ENCODE results near the gene FLYWCH1. TPM values are rescaled to one million over a fixed set of nuclear protein-coding genes. Genes with fewer than 3 reads are reported as not detected.

The FLYWCH1 gene
- total and polyA plus RNA-seq, 2 donors (not counting 1 experiment from before 2014, with no cell fraction given) = 78.3 to 120 TPM

GRCh38 chr16:2987833-2988232 is 76.1 kb downstream of the FLYWCH1 start:
- Histone ChIP-seq H3K9ac (ENCODE audit: low read length) (no peak overlapping the region), H3K36me3 (replicated peaks in 1 of 2; ENCODE audit: control extremely low read depth in 1 of 2, control insufficient read depth in 1 of 2, extremely low read depth in 1 of 2, insufficient read depth in 2 of 2, low read length in 1 of 2) (no peaks in the 10 kb centered on the region), H3K4me2 (replicated peaks; ENCODE audit: low read depth, low read length, poor library complexity, severe bottlenecking) (no peak overlapping the region), H3K4me1 (ENCODE audit: control insufficient read depth in 2 of 2, insufficient read depth in 2 of 2, low read length in 2 of 2) (peaks cover 4 to 13% of the 10 kb centered on the region in 2 donors), H3K79me2 (ENCODE audit: control insufficient read depth, insufficient read depth, low read length) (no peaks in the 10 kb centered on the region), H3K27ac (ENCODE audit: low read length in 2 of 2) (no peak overlapping the region), H2AFZ (ENCODE audit: insufficient read depth, low read depth, low read length, poor library complexity, severe bottlenecking) (no peak overlapping the region), H3K4me3 (ENCODE audit: control extremely low read depth in 1 of 5, extremely low read depth in 1 of 5, insufficient read depth in 1 of 5, low read depth in 2 of 5, low read length in 4 of 5) (no peak overlapping the region), H4K20me1 (ENCODE audit: control insufficient read depth, insufficient read depth, low read length, poor library complexity, severe bottlenecking) (no peaks in the 10 kb centered on the region), H3K27me3 (replicated peaks in 1 of 4; ENCODE audit: control extremely low read depth in 1 of 4, control insufficient read depth in 3 of 4, insufficient read depth in 4 of 4, low read length in 3 of 4) (peaks cover 0 to 4% (median 0%) of the 10 kb centered on the region in 4 experiments), H3K9me3 (ENCODE audit: control extremely low read depth in 1 of 3, control insufficient read depth in 2 of 3, insufficient read depth in 1 of 3, low read length in 2 of 3) (no peaks in the 10 kb centered on the region)
- Mint-ChIP-seq H3K27ac (no peak overlapping the region), H3K9me3 (ENCODE audit: insufficient read depth) (no peaks in the 10 kb centered on the region), H3K4me1 (peaks cover 6% of the 10 kb centered on the region), H3K27me3 (no peaks in the 10 kb centered on the region), H3K4me3 (no peak overlapping the region)
- intact Hi-C loops (cut with micrococcal nuclease) = no loop called here
- no peak for TF ChIP-seq EZH2 (IDR thresholded peaks at IDR 0.05; ENCODE audit: borderline replicate concordance, insufficient read depth, low read depth, low read length, poor library complexity, severe bottlenecking)
- no peak for TF ChIP-seq CTCF (IDR thresholded peaks at IDR 0.05)
- POLR2A ChIA-PET = no interaction called here
- WGBS (ENCODE audit: insufficient coverage) = 81% methylated on average over 8 of the region's 8 CpGs
- no peak for DNase-seq
- no peak for ATAC-seq (ENCODE audit: low read depth)
- CTCF ChIA-PET = no interaction called here

GRCh38 chr16:2988590-2989099 is 76.9 kb downstream of the FLYWCH1 start:
- Histone ChIP-seq H3K27ac (ENCODE audit: low read length in 2 of 2) (no peak overlapping the region), H2AFZ (ENCODE audit: insufficient read depth, low read depth, low read length, poor library complexity, severe bottlenecking) (no peak overlapping the region), H3K27me3 (replicated peaks in 1 of 4; ENCODE audit: control extremely low read depth in 1 of 4, control insufficient read depth in 3 of 4, insufficient read depth in 4 of 4, low read length in 3 of 4) (peaks cover 0 to 4% (median 0%) of the 10 kb centered on the region in 4 experiments), H3K9me3 (ENCODE audit: control extremely low read depth in 1 of 3, control insufficient read depth in 2 of 3, insufficient read depth in 1 of 3, low read length in 2 of 3) (no peaks in the 10 kb centered on the region), H3K36me3 (replicated peaks in 1 of 2; ENCODE audit: control extremely low read depth in 1 of 2, control insufficient read depth in 1 of 2, extremely low read depth in 1 of 2, insufficient read depth in 2 of 2, low read length in 1 of 2) (no peaks in the 10 kb centered on the region), H3K4me3 (ENCODE audit: control extremely low read depth in 1 of 5, extremely low read depth in 1 of 5, insufficient read depth in 1 of 5, low read depth in 2 of 5, low read length in 4 of 5) (no peak overlapping the region), H3K4me1 (ENCODE audit: control insufficient read depth in 2 of 2, insufficient read depth in 2 of 2, low read length in 2 of 2) (peaks cover 0 to 5% of the 10 kb centered on the region in 2 donors), H3K79me2 (ENCODE audit: control insufficient read depth, insufficient read depth, low read length) (no peaks in the 10 kb centered on the region), H4K20me1 (ENCODE audit: control insufficient read depth, insufficient read depth, low read length, poor library complexity, severe bottlenecking) (no peaks in the 10 kb centered on the region), H3K4me2 (replicated peaks; ENCODE audit: low read depth, low read length, poor library complexity, severe bottlenecking) (no peak overlapping the region), H3K9ac (ENCODE audit: low read length) (no peak overlapping the region)
- ChIA-PET POLR2A (interaction anchor here (0.7 kb wide), 1 partner anchor 210 kb away, joined by 3 read pairs; no protein-coding TSS in a partner anchor), CTCF (no interaction called here)
- ATAC-seq (ENCODE audit: low read depth) (no peak), DNase-seq (no peak)
- no peak overlapping the region for H3K27ac Mint-ChIP-seq
- intact Hi-C loops (cut with micrococcal nuclease) = no loop called here
- TF ChIP-seq EZH2 (IDR thresholded peaks at IDR 0.05; ENCODE audit: borderline replicate concordance, insufficient read depth, low read depth, low read length, poor library complexity, severe bottlenecking) (no peak), CTCF (IDR thresholded peaks at IDR 0.05) (no peak)
- H3K9me3 Mint-ChIP-seq (ENCODE audit: insufficient read depth) = no peaks in the 10 kb centered on the region
- peaks cover 2% of the 10 kb centered on the region for H3K4me1 Mint-ChIP-seq
- no peaks in the 10 kb centered on the region for H3K27me3 Mint-ChIP-seq
- no peak overlapping the region for H3K4me3 Mint-ChIP-seq
- WGBS (ENCODE audit: insufficient coverage) = 89% methylated on average over 7 of the region's 8 CpGs

Measured in B cell (primary cell).